MM.1S (cell line): Measurements from ENCODE around the gene GPATCH2.

Experiments
- DNase-seq: peaks from one replicate; pipeline ENCODE4 v3.0.0-alpha.2; 2015
- H2AFZ ChIP-seq: fragments of 300-600 bp; sonication (generic); 2 replicates; pipeline ENCODE4 v1.6.0; 2016; ENCODE audit warnings: antibody characterized with exemption, low read length
- H3F3A ChIP-seq: fragments of 300-600 bp; sonication (generic); 2 replicates; pipeline ENCODE4 v1.6.1; 2016; ENCODE audit warnings: mild to moderate bottlenecking, antibody characterized with exemption, low read length, moderate library complexity, mixed read lengths; ENCODE audit not compliant: insufficient read depth
- H3K27ac ChIP-seq: fragments of 300-600 bp; sonication (generic); 2 replicates; pipeline ENCODE4 v1.5.1; 2016; ENCODE audit warnings: mild to moderate bottlenecking, low read length
- H3K27me3 ChIP-seq: fragments of 300-600 bp; sonication (generic); replicated peaks from 2 replicates; pipeline ENCODE4 v1.6.0; 2016; ENCODE audit warnings: low read length; ENCODE audit not compliant: insufficient read depth
- H3K36me3 ChIP-seq: fragments of 300-600 bp; sonication (generic); replicated peaks from 2 replicates; pipeline ENCODE4 v1.6.1; 2016; ENCODE audit warnings: mild to moderate bottlenecking, low read length, mixed read lengths; ENCODE audit not compliant: insufficient read depth
- H3K4me1 ChIP-seq: fragments of 300-600 bp; sonication (generic); 2 replicates; pipeline ENCODE4 v1.6.1; 2016; ENCODE audit warnings: low read length, mixed read lengths
- H3K4me2 ChIP-seq: fragments of 300-600 bp; sonication (generic); 2 replicates; pipeline ENCODE4 v1.6.0; 2016; ENCODE audit warnings: low read depth, low read length
- H3K4me3 ChIP-seq: fragments of 300-600 bp; sonication (generic); 2 replicates; pipeline ENCODE4 v1.5.1; 2016; ENCODE audit warnings: low read length, mixed read lengths
- H3K79me2 ChIP-seq: fragments of 300-600 bp; sonication (generic); 2 replicates; pipeline ENCODE4 v1.6.1; 2016; ENCODE audit warnings: mixed run types, low read length, mixed read lengths
- H3K9ac ChIP-seq: fragments of 300-600 bp; sonication (generic); 2 replicates; pipeline ENCODE4 v1.6.1; 2016; ENCODE audit warnings: low read length, mixed read lengths
- H3K9me2 ChIP-seq: fragments of 300-600 bp; sonication (generic); replicated peaks from 2 replicates; pipeline ENCODE4 v1.6.1; 2016; ENCODE audit warnings: mild to moderate bottlenecking, low read length, mixed read lengths; ENCODE audit not compliant: insufficient read depth
- H3K9me3 ChIP-seq: fragments of 300-600 bp; sonication (generic); replicated peaks from 2 replicates; pipeline ENCODE4 v1.6.1; 2016; ENCODE audit warnings: mild to moderate bottlenecking, low read length, mixed read lengths; ENCODE audit not compliant: insufficient read depth
- H4K20me1 ChIP-seq: fragments of 300-600 bp; sonication (generic); 2 replicates; pipeline ENCODE4 v1.6.1; 2016; ENCODE audit warnings: mild to moderate bottlenecking, low read length, moderate library complexity, mixed read lengths; ENCODE audit not compliant: insufficient read depth
- EZH2 ChIP-seq: fragments of 300-600 bp; sonication (generic); optimal IDR thresholded peaks from 2 replicates; pipeline ENCODE3; 2017; ENCODE audit warnings: low read depth, mild to moderate bottlenecking, antibody characterized with exemption, low read length, mixed read lengths
- EZH2phosphoT487 ChIP-seq: fragments of 300-600 bp; sonication (generic); IDR thresholded peaks from 2 replicates; pipeline ENCODE4 v1.6.1; 2018; ENCODE audit warnings: antibody characterized with exemption, low read length
- TF ChIP-seq, protein P1 (sequence below): fragments of 300-600 bp; sonication (generic); IDR thresholded peaks from 2 replicates; pipeline ENCODE4 v1.5.1; 2016; ENCODE audit warnings: antibody characterized with exemption, low read length, mixed read lengths

GPATCH2 gene

DNA sequence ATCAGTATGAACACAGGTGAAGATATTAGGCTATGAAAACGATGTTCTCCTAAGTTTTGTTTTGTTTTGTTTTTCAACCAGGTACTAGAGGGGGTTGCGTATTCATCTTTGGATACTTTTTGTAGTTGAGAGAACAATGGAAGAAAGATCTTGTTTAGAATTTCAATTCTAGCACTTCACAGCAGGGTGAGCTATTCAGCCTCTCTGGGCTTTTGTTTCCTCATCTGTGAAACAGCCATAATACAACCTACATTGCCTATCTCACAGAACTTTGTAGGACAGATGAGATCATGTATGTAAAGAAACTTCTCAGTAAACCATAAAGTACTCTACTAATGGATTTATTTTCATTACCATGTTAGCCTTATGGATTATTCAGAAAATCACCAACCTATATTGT, 199.5 kb downstream of the GPATCH2 start:
- H2AFZ ChIP-seq = no peak overlapping the region
- H4K20me1 ChIP-seq = no peaks in the 10 kb centered on the region
- no peaks in the 10 kb centered on the region for H3K9me2 ChIP-seq
- H3K4me1 ChIP-seq = no peaks in the 10 kb centered on the region
- no peaks in the 10 kb centered on the region for H3F3A ChIP-seq
- H3K79me2 ChIP-seq = no peaks in the 10 kb centered on the region
- no peak overlapping the region for H3K4me3 ChIP-seq
- TF ChIP-seq, protein P1, sequence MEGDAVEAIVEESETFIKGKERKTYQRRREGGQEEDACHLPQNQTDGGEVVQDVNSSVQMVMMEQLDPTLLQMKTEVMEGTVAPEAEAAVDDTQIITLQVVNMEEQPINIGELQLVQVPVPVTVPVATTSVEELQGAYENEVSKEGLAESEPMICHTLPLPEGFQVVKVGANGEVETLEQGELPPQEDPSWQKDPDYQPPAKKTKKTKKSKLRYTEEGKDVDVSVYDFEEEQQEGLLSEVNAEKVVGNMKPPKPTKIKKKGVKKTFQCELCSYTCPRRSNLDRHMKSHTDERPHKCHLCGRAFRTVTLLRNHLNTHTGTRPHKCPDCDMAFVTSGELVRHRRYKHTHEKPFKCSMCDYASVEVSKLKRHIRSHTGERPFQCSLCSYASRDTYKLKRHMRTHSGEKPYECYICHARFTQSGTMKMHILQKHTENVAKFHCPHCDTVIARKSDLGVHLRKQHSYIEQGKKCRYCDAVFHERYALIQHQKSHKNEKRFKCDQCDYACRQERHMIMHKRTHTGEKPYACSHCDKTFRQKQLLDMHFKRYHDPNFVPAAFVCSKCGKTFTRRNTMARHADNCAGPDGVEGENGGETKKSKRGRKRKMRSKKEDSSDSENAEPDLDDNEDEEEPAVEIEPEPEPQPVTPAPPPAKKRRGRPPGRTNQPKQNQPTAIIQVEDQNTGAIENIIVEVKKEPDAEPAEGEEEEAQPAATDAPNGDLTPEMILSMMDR = no peak
- TF ChIP-seq EZH2 (no peak), EZH2phosphoT487 (no peak)
- no peak for DNase-seq
- no peaks in the 10 kb centered on the region for H3K27me3 ChIP-seq
- no peaks in the 10 kb centered on the region for H3K36me3 ChIP-seq
- H3K9me3 ChIP-seq = no peaks in the 10 kb centered on the region
- H3K9ac ChIP-seq = no peak overlapping the region
- no peak overlapping the region for H3K4me2 ChIP-seq
- H3K27ac ChIP-seq = no peak overlapping the region

DNA sequence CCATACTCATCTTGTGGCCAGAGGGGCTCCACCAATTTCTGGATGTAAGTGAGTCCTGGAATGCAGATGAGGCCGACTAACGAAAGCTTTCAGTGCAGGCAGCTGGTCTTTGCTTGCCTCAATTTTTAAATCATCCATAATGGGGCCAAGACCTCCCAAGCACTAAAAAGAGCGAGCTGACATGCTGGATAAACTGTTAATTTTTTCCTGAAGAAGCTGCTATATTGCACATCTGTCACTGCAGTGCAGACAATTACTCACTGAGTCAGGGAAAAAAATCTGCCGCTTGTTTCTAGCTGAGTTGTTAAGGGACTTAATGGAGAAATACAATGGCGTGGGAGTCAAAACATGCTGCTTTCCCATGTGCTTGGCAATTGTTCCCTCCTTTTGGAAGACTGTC, 205.5 kb downstream of the GPATCH2 start:
- no peaks in the 10 kb centered on the region for H3K79me2 ChIP-seq
- H3F3A ChIP-seq = no peaks in the 10 kb centered on the region
- H3K4me1 ChIP-seq = no peaks in the 10 kb centered on the region
- no peak overlapping the region for H3K4me2 ChIP-seq
- no peaks in the 10 kb centered on the region for H3K9me3 ChIP-seq
- no peak overlapping the region for H3K4me3 ChIP-seq
- H2AFZ ChIP-seq = no peak overlapping the region
- H3K27ac ChIP-seq = no peak overlapping the region
- no peak for DNase-seq
- H3K36me3 ChIP-seq = no peaks in the 10 kb centered on the region
- TF ChIP-seq EZH2phosphoT487 (no peak), EZH2 (no peak)
- TF ChIP-seq, protein P1 = no peak
- no peak overlapping the region for H3K9ac ChIP-seq
- H4K20me1 ChIP-seq = no peaks in the 10 kb centered on the region
- H3K9me2 ChIP-seq = no peaks in the 10 kb centered on the region
- no peaks in the 10 kb centered on the region for H3K27me3 ChIP-seq

DNA sequence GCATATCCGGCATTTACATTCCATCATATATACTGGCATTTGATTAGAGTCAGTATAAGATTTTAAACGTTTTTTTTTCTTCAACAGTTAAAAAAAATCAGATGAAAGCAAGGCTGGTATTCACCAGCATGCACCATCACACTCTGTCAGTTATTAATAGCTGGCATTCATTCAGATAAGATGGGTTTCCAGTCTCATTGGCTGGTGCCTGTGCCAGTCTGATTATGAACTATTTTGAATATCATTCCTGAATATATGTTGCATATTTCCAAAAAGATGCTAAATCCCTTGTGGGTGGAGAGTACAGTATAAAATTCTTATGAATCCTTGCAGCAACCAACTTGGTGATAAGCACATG, 211.7 kb downstream of the GPATCH2 start:
- no peaks in the 10 kb centered on the region for H3K36me3 ChIP-seq

More for the DNA sequence above, 211.7 kb downstream of the GPATCH2 start:
- Histone ChIP-seq H3K4me1 (no peaks in the 10 kb centered on the region), H3K4me2 (no peak overlapping the region), H3F3A (no peaks in the 10 kb centered on the region), H3K9me2 (no peaks in the 10 kb centered on the region), H3K27ac (no peak overlapping the region), H3K4me3 (no peak overlapping the region), H4K20me1 (no peaks in the 10 kb centered on the region), H3K27me3 (no peaks in the 10 kb centered on the region), H3K79me2 (no peaks in the 10 kb centered on the region), H3K9me3 (no peaks in the 10 kb centered on the region), H3K9ac (no peak overlapping the region), H2AFZ (no peak overlapping the region)
- no peak for TF ChIP-seq EZH2phosphoT487
- TF ChIP-seq, protein P1 = no peak
- no peak for TF ChIP-seq EZH2
- DNase-seq = no peak
